Erythroblast (primary cell): Measurements from ENCODE around the gene DNAJC24.

Source experiments
- GATA1 ChIP-seq: IDR thresholded peaks from 2 replicates; pipeline ENCODE4 v1.6.1; 2011; ENCODE audit warnings: low read depth, mild to moderate bottlenecking, control low read depth, low read length, moderate library complexity
- POLR2A ChIP-seq: IDR thresholded peaks from 2 replicates; pipeline ENCODE4 v1.6.1; 2011; ENCODE audit warnings: mild to moderate bottlenecking, low read length

DNA sequence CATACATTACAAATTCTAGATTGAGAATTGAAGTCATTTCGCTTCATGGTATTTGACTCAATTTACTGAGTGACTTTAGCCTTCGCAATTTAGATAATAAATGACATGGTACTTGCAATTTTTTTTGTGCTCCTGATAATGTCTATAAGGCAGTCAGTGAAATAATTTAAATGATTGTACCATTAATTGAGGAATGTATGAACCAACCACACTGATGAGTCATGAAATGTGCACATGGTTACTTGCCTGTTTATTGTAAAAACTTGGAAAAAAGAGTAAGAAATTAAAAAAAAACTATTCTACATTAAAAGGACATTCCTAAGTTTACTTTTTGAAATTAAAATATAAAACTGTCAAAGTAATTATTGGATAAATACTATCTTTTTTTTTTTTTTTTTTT lies 43.3 kb downstream of the DNAJC24 start:
- no peak for TF ChIP-seq POLR2A
- no peak for TF ChIP-seq GATA1
